Measurements from ENCODE around the gene MTX3.

The MTX3 gene

GRCh38 chr5:79932510-79933504 lies 58.3 kb downstream of the MTX3 start:
- no peak for DNase-seq

DNA sequence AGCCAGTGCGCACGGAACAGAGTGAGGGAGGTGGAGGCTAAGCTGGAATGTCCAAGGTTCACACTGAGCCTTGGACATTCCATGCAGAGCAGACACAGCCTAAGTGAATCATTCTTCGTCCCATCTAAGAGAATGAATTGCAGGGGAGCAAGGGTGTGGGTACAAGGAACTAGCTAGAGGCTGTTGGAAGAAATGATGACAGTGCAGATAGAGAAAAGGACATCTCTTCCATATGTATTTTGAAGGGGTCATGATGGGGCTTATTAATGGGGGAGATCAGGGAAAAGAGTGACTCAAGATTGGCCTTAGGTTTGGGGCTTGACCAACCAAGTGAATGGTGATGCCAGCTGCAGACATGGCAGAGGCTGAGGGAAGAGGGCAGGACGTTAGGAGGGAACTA lies 59.2 kb downstream of the MTX3 start:
- no peak for DNase-seq

DNA sequence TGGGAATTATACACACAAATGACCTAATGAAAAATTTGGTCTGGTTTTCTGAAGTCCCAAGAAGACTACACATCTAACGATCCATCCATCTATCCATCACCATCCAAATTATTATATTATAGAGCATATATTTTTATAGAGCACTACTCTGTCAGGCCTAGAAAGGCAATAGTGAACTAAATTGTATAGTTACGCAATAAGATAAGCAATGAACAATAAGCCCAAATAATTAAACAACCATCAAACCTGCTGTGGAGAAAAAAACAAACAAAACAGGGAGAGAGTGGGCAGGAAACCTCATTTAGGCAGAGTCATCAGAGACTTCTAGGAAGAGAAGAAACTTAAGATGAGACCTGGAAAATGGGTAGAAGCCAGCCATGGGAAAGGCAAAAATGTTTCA lies 59.7 kb downstream of the MTX3 start:
- no peak for DNase-seq

- DNase-seq = no peak
These were observed 62.0 kb downstream of the MTX3 start for GRCh38 chr5:79929095-79929494.

All from NCI-H2029 (cell line).